ENCODE measurements around the gene CNTN5.
"Not testable (repeated sequence)": the region's sequence is repeated elsewhere in the genome, so short reads cannot be mapped to it uniquely, and the experiment has no call there.

CNTN5 gene

DNA sequence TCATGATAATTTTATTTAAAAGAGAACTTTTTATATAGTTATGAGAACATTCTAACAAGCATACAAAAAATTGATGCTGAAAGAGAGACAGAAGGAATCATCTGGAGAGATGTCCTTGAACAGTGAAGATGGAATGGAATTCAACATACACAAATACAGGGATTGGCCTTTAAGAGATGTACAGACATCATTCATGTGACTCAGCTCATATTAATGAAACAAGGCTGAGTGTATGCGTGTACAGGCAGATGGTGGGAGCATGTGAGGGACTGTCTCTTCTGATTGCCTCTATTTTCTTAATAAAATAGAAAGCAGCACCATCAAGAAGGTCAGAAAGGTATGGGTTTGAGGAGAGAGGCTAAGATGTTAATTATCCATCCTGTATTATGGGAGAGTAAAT, 793.3 kb downstream of the CNTN5 start:
- no peak for DNase-seq (ENCODE audit: insufficient read length, low spot score)
- TF ChIP-seq, protein P1, sequence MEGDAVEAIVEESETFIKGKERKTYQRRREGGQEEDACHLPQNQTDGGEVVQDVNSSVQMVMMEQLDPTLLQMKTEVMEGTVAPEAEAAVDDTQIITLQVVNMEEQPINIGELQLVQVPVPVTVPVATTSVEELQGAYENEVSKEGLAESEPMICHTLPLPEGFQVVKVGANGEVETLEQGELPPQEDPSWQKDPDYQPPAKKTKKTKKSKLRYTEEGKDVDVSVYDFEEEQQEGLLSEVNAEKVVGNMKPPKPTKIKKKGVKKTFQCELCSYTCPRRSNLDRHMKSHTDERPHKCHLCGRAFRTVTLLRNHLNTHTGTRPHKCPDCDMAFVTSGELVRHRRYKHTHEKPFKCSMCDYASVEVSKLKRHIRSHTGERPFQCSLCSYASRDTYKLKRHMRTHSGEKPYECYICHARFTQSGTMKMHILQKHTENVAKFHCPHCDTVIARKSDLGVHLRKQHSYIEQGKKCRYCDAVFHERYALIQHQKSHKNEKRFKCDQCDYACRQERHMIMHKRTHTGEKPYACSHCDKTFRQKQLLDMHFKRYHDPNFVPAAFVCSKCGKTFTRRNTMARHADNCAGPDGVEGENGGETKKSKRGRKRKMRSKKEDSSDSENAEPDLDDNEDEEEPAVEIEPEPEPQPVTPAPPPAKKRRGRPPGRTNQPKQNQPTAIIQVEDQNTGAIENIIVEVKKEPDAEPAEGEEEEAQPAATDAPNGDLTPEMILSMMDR (IDR thresholded peaks at IDR 0.05; ENCODE audit: insufficient read depth, missing control alignments) = no peak
- FAIRE-seq = no peak

DNA sequence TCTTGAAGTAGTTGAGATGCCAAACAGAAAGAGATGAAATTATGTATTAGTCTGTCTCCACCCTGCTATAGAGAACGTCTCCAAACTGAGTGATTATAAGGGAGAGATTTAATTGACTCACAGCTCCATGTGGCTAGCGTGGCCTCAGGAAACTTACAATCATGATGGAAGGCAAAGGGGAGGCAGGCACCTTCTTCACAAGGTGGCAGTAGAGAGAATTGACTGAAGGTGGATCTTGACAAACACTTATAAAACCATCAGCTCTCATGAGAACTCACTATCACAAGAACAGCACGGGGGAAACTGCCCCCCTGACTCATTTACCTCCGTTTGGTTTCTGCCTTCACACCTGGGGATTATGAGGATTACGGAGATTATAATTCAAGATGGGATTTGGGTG, 794.0 kb downstream of the CNTN5 start:
- DNase-seq (ENCODE audit: insufficient read length, low spot score) (no peak), FAIRE-seq (no peak)
- TF ChIP-seq, protein P1 (IDR thresholded peaks at IDR 0.05; ENCODE audit: insufficient read depth, missing control alignments) = no peak

DNA sequence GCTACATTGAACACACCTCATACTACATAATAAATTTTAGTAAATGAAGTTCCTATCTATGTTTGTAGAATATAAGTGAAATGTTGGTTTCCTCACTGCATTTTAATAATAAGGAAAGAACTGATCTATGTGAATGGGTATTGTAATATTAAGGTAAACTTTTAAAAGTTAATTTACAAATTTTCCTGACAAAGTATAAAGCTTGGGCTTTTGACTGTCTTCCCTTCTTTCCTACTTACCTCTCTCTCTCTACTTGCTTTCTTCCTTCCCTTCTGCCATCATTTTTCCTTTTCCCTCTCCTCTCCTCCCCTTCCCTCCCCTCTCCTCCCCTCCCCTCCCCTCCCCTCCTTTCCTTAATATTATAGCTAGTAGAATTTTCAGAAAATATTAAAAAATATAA, 798.2 kb downstream of the CNTN5 start:
- FAIRE-seq (no peak), DNase-seq (ENCODE audit: insufficient read length, low spot score) (no peak)
- TF ChIP-seq, protein P1 (IDR thresholded peaks at IDR 0.05; ENCODE audit: insufficient read depth, missing control alignments) = no peak

DNA sequence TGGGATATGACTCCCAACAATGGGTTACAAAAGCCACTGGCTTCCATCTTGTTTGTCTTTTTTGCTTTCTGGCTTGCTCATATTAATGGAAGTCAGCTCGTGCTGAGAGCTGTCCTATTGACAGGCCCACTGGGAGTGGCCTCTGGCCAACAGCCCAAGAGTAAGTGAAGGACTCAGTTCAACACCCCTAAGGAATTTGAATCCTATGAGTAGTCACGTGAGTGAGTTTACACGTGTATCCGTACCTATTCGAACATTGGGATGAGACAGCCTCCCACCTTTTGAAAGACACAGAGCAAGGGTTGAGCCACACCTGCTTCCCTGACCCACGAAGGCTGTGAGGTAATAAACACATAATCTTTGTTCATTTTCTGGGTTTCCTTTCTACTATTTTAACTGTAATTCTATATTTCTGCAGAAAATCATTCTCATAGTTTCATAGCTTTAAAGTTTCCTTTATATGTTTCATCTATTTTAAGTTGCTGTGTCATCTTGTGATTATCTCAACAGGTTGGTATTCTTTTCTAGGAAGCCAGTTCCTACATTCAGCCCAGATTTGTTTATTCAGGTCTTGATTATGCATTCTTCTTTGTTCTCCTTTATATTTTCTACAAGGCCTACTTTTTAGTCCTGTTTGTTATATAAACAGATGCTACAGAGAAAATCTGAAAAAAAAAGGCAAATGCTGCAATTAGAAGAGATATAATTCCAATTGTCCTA, 802.3 kb downstream of the CNTN5 start:
- TF ChIP-seq, protein P1 (IDR thresholded peaks at IDR 0.05; ENCODE audit: insufficient read depth, missing control alignments) = no peak
- FAIRE-seq (no peak), DNase-seq (ENCODE audit: insufficient read length, low spot score) (no peak)

DNA sequence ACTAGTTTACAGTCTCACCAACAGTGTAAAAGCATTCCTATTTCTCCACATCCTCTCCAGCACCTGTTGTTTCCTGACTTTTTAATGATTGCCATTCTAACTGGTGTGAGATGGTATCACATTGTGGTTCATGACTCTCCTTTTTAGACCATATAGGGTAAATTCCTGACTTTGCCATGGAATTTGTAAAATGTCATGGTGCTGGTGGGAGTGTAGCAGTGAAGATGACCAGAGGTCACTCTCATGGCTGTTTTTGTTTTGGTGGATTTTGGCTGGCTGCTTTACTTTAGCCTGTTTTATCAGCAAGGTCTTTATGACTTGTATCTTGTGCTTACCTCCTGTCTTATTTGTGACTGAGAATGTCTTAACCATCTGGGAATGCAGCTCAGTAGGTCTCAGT, 816.0 kb downstream of the CNTN5 start:
- not testable (repeated sequence) for FAIRE-seq

DNA sequence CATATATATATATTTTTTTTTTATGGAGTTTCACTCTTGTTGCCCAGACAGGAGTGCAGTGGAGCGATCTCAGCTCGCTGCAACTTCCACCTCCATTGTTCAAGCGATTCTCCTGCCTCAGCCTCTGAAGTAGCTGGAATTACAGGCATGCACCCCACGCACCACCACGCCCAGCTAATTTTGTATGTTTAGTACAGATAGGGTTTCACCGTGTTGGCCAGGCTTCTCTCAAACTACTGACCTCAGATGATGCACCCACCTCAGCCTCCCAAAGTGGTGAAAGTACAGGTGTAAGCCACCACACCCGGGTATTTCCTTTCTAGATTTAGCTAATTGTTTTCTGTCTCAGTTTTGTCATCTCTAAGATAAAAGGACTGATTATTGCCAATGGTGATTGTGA, 821.1 kb downstream of the CNTN5 start:
- no peak for DNase-seq (ENCODE audit: insufficient read length, low spot score)
- no peak for FAIRE-seq
- TF ChIP-seq, protein P1 (IDR thresholded peaks at IDR 0.05; ENCODE audit: insufficient read depth, missing control alignments) = no peak

More for the DNA sequence above, 816.0 kb downstream of the CNTN5 start:
- DNase-seq (ENCODE audit: insufficient read length, low spot score) = not testable (repeated sequence)

DNA sequence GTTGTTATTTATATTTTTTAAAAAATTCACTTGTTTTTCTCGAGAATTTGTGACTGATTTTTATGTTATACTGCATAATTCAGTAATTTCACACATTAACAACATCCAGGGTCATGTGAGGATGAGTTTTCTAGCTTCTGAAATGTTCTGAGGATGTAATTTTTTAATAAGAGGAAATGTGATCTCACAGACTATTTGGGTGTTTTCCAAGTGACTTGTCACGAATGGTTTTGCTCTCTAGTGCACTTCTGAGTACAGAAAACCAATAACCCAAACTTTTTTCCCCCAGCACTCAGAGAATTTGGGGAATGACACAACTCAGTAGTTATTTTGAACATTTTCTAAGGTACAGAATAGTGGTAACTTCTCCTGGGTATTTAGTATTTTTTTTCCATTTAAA, 845.2 kb downstream of the CNTN5 start:
- DNase-seq (ENCODE audit: insufficient read length, low spot score) (no peak), FAIRE-seq (no peak)
- TF ChIP-seq, protein P1 (IDR thresholded peaks at IDR 0.05; ENCODE audit: insufficient read depth, missing control alignments) = no peak
